ENCODE measurements around the gene NPAS4. TPM values are rescaled to one million over a fixed set of nuclear protein-coding genes. Genes with fewer than 3 reads are reported as not detected.
A peak's percentile ranks its signal among the peaks of the same experiment; 100 is the strongest.

The NPAS4 gene
- total RNA-seq, 1 experiment from 2014 or later = not detected

DNA sequence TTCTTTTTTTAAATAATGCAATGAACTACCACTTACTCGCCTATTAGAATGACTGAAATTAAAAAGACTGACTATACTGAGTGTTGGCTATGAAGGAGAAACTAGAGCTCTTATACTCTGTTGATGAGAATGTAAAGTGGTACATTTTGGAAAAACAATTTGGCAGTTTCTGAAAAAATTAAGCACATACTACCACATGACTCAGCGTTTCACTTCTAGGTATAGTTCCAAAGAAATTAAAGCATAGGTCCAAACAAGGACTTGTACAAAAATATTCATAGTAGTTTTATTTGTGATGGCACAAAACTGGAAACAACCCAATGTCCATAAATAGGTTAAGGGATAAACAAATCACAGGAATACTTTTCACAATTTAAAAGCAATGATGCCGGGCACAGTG, 26.9 kb upstream of the NPAS4 start:
- Histone ChIP-seq H3K79me2 (ENCODE audit: low read depth) (no peaks in the 10 kb centered on the region), H3K9me2 (ENCODE audit: insufficient read depth) (no peaks in the 10 kb centered on the region), H3K27me3 (ENCODE audit: insufficient read depth, low read depth) (peaks cover 16% of the 10 kb centered on the region; the same call in 1 of the 2 replicates), H3K4me2 (no peak overlapping the region), H3K4me3 (no peak overlapping the region), H3K4me1 (replicated peaks; ENCODE audit: insufficient read depth) (no peaks in the 10 kb centered on the region), H3F3A (ENCODE audit: insufficient read depth, low read depth) (peaks cover 5% of the 10 kb centered on the region; the same call in 1 of the 2 replicates), H2AFZ (no peak overlapping the region), H3K36me3 (ENCODE audit: low read depth) (no peaks in the 10 kb centered on the region), H3K9me3 (ENCODE audit: insufficient read depth, low read depth) (no peaks in the 10 kb centered on the region), H3K27ac (no peak overlapping the region), H4K20me1 (ENCODE audit: insufficient read depth) (no peaks in the 10 kb centered on the region)
- no TSS peak for BruUV-seq (replicated peaks)
- POLR2A ChIA-PET (ENCODE audit: unreplicated experiment) = no interaction called here
- DNase-seq = no peak
- TF ChIP-seq EZH2 (IDR thresholded peaks at IDR 0.05; ENCODE audit: low read depth) = no peak
- no peak for TF ChIP-seq CTCF (conservative IDR thresholded peaks at IDR 0.05)
- intact Hi-C loops (cut with micrococcal nuclease; ENCODE audit: unreplicated experiment) = no loop called here
- CTCF ChIA-PET = interaction anchor here (0.6 kb wide), 1 partner anchor 277 kb away, joined by 4 read pairs; no protein-coding TSS in a partner anchor

DNA sequence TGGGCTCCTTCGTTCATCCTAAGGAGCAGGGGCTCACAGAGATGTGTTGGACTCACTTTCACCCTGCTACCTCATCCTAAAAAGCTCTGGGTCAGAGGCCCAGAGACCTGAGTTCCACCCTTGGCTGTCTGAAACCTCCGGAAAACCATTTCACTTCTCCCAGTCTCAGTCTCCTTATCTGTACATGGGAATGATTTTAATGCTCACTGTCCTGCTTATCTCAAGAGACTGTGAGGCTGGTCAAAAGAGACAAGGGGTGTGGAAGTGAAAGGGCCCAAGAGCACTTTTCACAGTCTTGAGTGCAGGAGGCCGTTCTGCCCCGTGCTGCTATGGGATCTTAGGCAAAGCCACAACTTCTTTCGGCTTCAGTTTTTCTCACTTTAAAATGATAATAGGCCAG, 13.2 kb upstream of the NPAS4 start:
- H4K20me1 ChIP-seq (ENCODE audit: insufficient read depth) = peaks cover 3% of the 10 kb centered on the region; the same call in 1 of the 2 replicates
- ChIA-PET CTCF (interaction anchor here (1.1 to 1.9 kb wide), 2 partner anchors 14 to 72 kb away, joined by 7 read pairs; no protein-coding TSS in a partner anchor), POLR2A (ENCODE audit: unreplicated experiment) (interaction anchor here (0.6 kb wide), 1 partner anchor 916 kb away, joined by 3 read pairs; no protein-coding TSS in a partner anchor)
- H3K27me3 ChIP-seq (ENCODE audit: insufficient read depth, low read depth) = peaks cover 88% of the 10 kb centered on the region
- no peak overlapping the region for H2AFZ ChIP-seq
- no peak overlapping the region for H3K27ac ChIP-seq
- no TSS peak for BruUV-seq (replicated peaks)
- no peaks in the 10 kb centered on the region for H3K4me1 ChIP-seq (replicated peaks; ENCODE audit: insufficient read depth)
- no peak for DNase-seq
- H3K9me3 ChIP-seq (ENCODE audit: insufficient read depth, low read depth) = no peaks in the 10 kb centered on the region
- TF ChIP-seq CTCF (conservative IDR thresholded peaks at IDR 0.05) (no peak), EZH2 (IDR thresholded peaks at IDR 0.05; ENCODE audit: low read depth) (no peak)
- H3K36me3 ChIP-seq (ENCODE audit: low read depth) = no peaks in the 10 kb centered on the region
- no peaks in the 10 kb centered on the region for H3K79me2 ChIP-seq (ENCODE audit: low read depth)
- no peak overlapping the region for H3K4me2 ChIP-seq
- no peak overlapping the region for H3K4me3 ChIP-seq
- intact Hi-C loops (cut with micrococcal nuclease; ENCODE audit: unreplicated experiment) = loop anchor here (1.0 to 5.0 kb wide), 5 partner anchors 23 to 910 kb away; no protein-coding TSS in a partner anchor
- no peaks in the 10 kb centered on the region for H3K9me2 ChIP-seq (ENCODE audit: insufficient read depth)
- no peaks in the 10 kb centered on the region for H3F3A ChIP-seq (ENCODE audit: insufficient read depth, low read depth)

DNA sequence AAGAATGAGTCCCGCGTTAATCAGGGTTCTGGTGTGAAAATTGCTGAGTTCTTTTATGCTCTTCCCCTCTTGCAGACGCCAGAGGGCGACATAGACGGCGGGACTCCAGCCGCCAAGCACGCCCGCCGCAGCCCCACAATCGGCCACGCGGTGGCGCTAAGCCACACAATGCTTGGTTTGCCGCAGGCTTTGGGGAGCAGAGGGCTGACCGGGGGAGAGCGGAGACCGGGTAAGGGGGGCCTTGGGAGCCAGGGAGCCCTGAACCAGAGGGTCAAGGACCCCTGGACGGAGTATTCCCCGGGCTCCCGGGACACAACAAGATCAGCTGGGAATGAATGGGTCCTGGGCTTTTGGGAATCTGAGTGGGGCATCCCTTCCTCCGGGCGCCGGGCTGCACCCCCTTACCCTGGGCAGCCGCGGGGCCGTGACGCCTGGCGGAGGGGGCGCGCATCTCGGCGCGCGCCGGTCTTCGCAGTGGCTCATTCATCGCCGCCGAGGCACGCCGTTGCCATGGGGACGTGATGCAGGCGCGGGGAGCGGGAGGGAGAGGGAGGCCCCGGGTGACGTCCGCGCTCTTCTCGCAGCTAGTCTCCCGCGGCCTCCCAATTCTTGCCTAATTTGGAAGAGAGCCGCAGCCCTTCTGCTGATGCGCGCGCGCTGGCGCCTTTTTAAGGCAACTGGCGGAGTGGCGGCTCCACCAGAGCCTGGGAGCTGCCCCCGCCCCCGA, 12.2 kb upstream of the NPAS4 start:
- intact Hi-C loops (cut with micrococcal nuclease; ENCODE audit: unreplicated experiment) = loop anchor here (1.0 to 5.0 kb wide), 5 partner anchors 22 to 909 kb away; no protein-coding TSS in a partner anchor
- H3K9me3 ChIP-seq (ENCODE audit: insufficient read depth, low read depth) = no peaks in the 10 kb centered on the region
- H3K4me2 ChIP-seq = no peak overlapping the region
- H3K27ac ChIP-seq = no peak overlapping the region
- peak; percentile 58 to 87 for DNase-seq
- no peaks in the 10 kb centered on the region for H3K79me2 ChIP-seq (ENCODE audit: low read depth)
- H3K9me2 ChIP-seq (ENCODE audit: insufficient read depth) = no peaks in the 10 kb centered on the region
- CTCF ChIA-PET = interaction anchor here (0.7 to 1.9 kb wide), 2 partner anchors 71 to 96 kb away, joined by 4 to 7 read pairs; no protein-coding TSS in a partner anchor
- H3F3A ChIP-seq (ENCODE audit: insufficient read depth, low read depth) = no peaks in the 10 kb centered on the region
- TF ChIP-seq CTCF (conservative IDR thresholded peaks at IDR 0.05) (peak; percentile 100), EZH2 (IDR thresholded peaks at IDR 0.05; ENCODE audit: low read depth) (no peak)
- H3K4me3 ChIP-seq = no peak overlapping the region
- no peaks in the 10 kb centered on the region for H3K4me1 ChIP-seq (replicated peaks; ENCODE audit: insufficient read depth)
- POLR2A ChIA-PET (ENCODE audit: unreplicated experiment) = no interaction called here
- BruUV-seq (replicated peaks) = no TSS peak
- H3K27me3 ChIP-seq (ENCODE audit: insufficient read depth, low read depth) = peaks cover 88% of the 10 kb centered on the region
- H4K20me1 ChIP-seq (ENCODE audit: insufficient read depth) = peaks cover 3% of the 10 kb centered on the region; the same call in 1 of the 2 replicates
- no peaks in the 10 kb centered on the region for H3K36me3 ChIP-seq (ENCODE audit: low read depth)
- H2AFZ ChIP-seq = no peak overlapping the region

All from PC-9 (cell line).